CD14-positive monocyte (primary cell): ENCODE results near the gene ICA1L. TPM values are rescaled to one million over a fixed set of nuclear protein-coding genes. Genes with fewer than 3 reads are reported as not detected.
A peak's percentile ranks its signal among the peaks of the same experiment; 100 is the strongest.
"Not testable (repeated sequence)": the region's sequence is repeated elsewhere in the genome, so short reads cannot be mapped to it uniquely, and the experiment has no call there.

Source experiments
- DNase-seq, 3 donors: peaks; one replicate each; pipeline ENCODE4 v3.0.0-alpha.2; 2011 to 2022
- H2AFZ ChIP-seq: 2 replicates; pipeline ENCODE4 v1.6.0; 2012; ENCODE audit warnings: mild to moderate bottlenecking, low read depth, low read length, inconsistent platforms; ENCODE audit not compliant: insufficient read depth, poor library complexity, severe bottlenecking
- H3K27ac ChIP-seq, 2 donors: 1 replicate in 1 of 2; 2 replicates in 1 of 2; pipeline ENCODE4 v1.5.1; 2012 to 2013; ENCODE audit warnings: low read length in 2 of 2, control low read depth in 1 of 2, inconsistent platforms in 1 of 2, low read depth in 1 of 2, mild to moderate bottlenecking in 1 of 2
- H3K27me3 ChIP-seq, 2 donors: one replicate each; pipeline versions ENCODE4 v1.6.0 to v1.6.1; 2011 to 2013; ENCODE audit warnings: low read length in 2 of 2; ENCODE audit not compliant: control insufficient read depth in 2 of 2, insufficient read depth in 2 of 2
- H3K36me3 ChIP-seq, 2 donors: replicated peaks in 1 of 2; 1 replicate in 1 of 2; 2 replicates in 1 of 2; pipeline versions ENCODE4 v1.5.1 to v1.6.1; 2012 to 2013; ENCODE audit warnings: low read length in 2 of 2, control low read depth in 1 of 2, inconsistent platforms in 1 of 2, mild to moderate bottlenecking in 1 of 2; ENCODE audit not compliant: insufficient read depth in 2 of 2, control insufficient read depth in 1 of 2
- H3K4me1 ChIP-seq, 2 donors: 1 replicate in 1 of 2; 2 replicates in 1 of 2; pipeline versions ENCODE4 v1.5.1 to v1.6.1; 2012 to 2013; ENCODE audit warnings: low read length in 2 of 2, control low read depth in 1 of 2, inconsistent platforms in 1 of 2, mild to moderate bottlenecking in 1 of 2, moderate library complexity in 1 of 2; ENCODE audit not compliant: insufficient read depth in 2 of 2, control insufficient read depth in 1 of 2
- H3K4me2 ChIP-seq: replicated peaks from 2 replicates; pipeline ENCODE3; 2012; ENCODE audit warnings: low read length, moderate library complexity, mild to moderate bottlenecking; ENCODE audit not compliant: poor library complexity, severe bottlenecking; ENCODE audit errors: extremely low read depth
- H3K4me3 ChIP-seq, 3 experiments: fragments of 200-600 bp in 1 of 3; sonication (generic) in 1 of 3; replicated peaks in 1 of 3; 1 replicate in 2 of 3; 2 replicates in 1 of 3; pipeline ENCODE4 v1.5.1; 2011 to 2013; ENCODE audit warnings: low read length in 3 of 3, mild to moderate bottlenecking in 3 of 3, control low read depth in 2 of 3, low read depth in 2 of 3, inconsistent platforms in 1 of 3, moderate library complexity in 1 of 3
- H3K79me2 ChIP-seq: 2 replicates; pipeline ENCODE4 v1.6.0; 2012; ENCODE audit warnings: mild to moderate bottlenecking, control low read depth, inconsistent platforms, low read length, moderate library complexity; ENCODE audit not compliant: insufficient read depth
- H3K9ac ChIP-seq: 2 replicates; pipeline ENCODE4 v1.6.0; 2017; ENCODE audit warnings: low read length, mild to moderate bottlenecking; ENCODE audit not compliant: insufficient read depth, poor library complexity, severe bottlenecking
- H3K9me3 ChIP-seq, 2 donors: replicated peaks in 1 of 2; 1 replicate in 1 of 2; 2 replicates in 1 of 2; pipeline versions ENCODE4 v1.5.1 to v1.6.1; 2012 to 2013; ENCODE audit warnings: low read length in 2 of 2, control low read depth in 1 of 2; ENCODE audit not compliant: control insufficient read depth in 1 of 2, insufficient read depth in 1 of 2
- H4K20me1 ChIP-seq: 2 replicates; pipeline ENCODE4 v1.6.0; 2012; ENCODE audit warnings: mild to moderate bottlenecking, low read length, control low read depth, moderate library complexity; ENCODE audit not compliant: insufficient read depth
- H3K27ac Mint-ChIP-seq, 7 donors: one replicate each; pipeline ENCODE4 v1.8.0; 2020; ENCODE audit warnings: mild to moderate bottlenecking in 7 of 7, mixed read lengths in 7 of 7, moderate library complexity in 6 of 7, inconsistent platforms in 2 of 7
- H3K27me3 Mint-ChIP-seq, 3 donors: one replicate each; pipeline ENCODE4 v1.8.0; 2021 to 2022; ENCODE audit warnings: low read depth in 3 of 3, mild to moderate bottlenecking in 3 of 3, mixed read lengths in 3 of 3, moderate library complexity in 3 of 3, inconsistent platforms in 1 of 3
- H3K36me3 Mint-ChIP-seq, 2 donors: one replicate each; pipeline ENCODE4 v1.8.0; 2020; ENCODE audit warnings: mixed read lengths in 2 of 2, inconsistent platforms in 1 of 2, mild to moderate bottlenecking in 1 of 2
- H3K4me1 Mint-ChIP-seq: one replicate; pipeline ENCODE4 v1.8.0; 2020; ENCODE audit warnings: mild to moderate bottlenecking, mixed read lengths
- H3K4me3 Mint-ChIP-seq, 2 donors: one replicate each; pipeline ENCODE4 v1.8.0; 2020; ENCODE audit warnings: mild to moderate bottlenecking in 2 of 2, mixed read lengths in 2 of 2, moderate library complexity in 1 of 2
- H3K9me3 Mint-ChIP-seq, 7 donors: one replicate each; pipeline ENCODE4 v1.8.0; 2020 to 2022; ENCODE audit warnings: mixed read lengths in 7 of 7, mild to moderate bottlenecking in 6 of 7, moderate library complexity in 6 of 7, inconsistent platforms in 2 of 7
- CTCF ChIP-seq: fragments of 200-600 bp; IDR thresholded peaks from one replicate; pipeline ENCODE4 v1.8.0; 2022; ENCODE audit warnings: antibody characterized with exemption, mild to moderate bottlenecking
- WGBS: methylation state at CpG from one replicate; pipeline ENCODE4 v1.1.5; 2013; ENCODE audit warnings: missing lambda C conversion rate; ENCODE audit not compliant: insufficient coverage; 5-methylcytosine and 5-hydroxymethylcytosine counted together
- intact Hi-C, 2 donors: fragments of 100-400 bp; cut with micrococcal nuclease; formaldehyde crosslinking; loops; one replicate each; pipeline versions ENCODE4 v1.15.0 to v1.15.1; 2023
- polyA minus RNA-seq: library from RNA; depleted of rRNA, polyadenylated mRNA; stranded (reverse); fragments of >200 nt; gene quantifications from 2 replicates; pipeline ENCODE4 v1.2.3, GENCODE V29; 2012
- polyA plus RNA-seq, 3 donors: library from polyadenylated mRNA; depleted of rRNA in 1 of 3; unstranded in 2 of 3; stranded (reverse) in 1 of 3; fragments of 300-500 nt in 2 of 3; fragments of >200 nt in 1 of 3; fragmentation: Illumina TruSeq in 2 of 3; gene quantifications; 1 replicate in 2 of 3; 2 replicates in 1 of 3; pipeline ENCODE4 v1.2.3, GENCODE V29; 2012 to 2021
- total RNA-seq, 12 experiments: library from RNA in 1 of 12; stranded (reverse) in 1 of 12; fragments of 120-200 nt in 1 of 12; gene quantifications; one replicate each; pipeline ENCODE4 v1.2.4 and lab custom pipeline; 2013 to 2026; ENCODE audit warnings: mixed read lengths in 6 of 12, inconsistent platforms in 1 of 12

Gene ICA1L
- total RNA-seq (2013), result 0.77 TPM
- polyA plus RNA-seq (under 1 TPM; 0.17 to 0.85 (median 0.57) TPM), polyA minus RNA-seq (0.40 and 0.69 TPM in 2 replicates), total RNA-seq (lab: John Stamatoyannopoulos, UW) (1.4 to 5.4 (median 1.9) reads per million in 11 experiments)

- no peaks in the 10 kb centered on the region for H3K36me3 Mint-ChIP-seq
- H3K4me3 Mint-ChIP-seq, result peak within 1 kb of the TSS; percentile 90 to 94
- Histone ChIP-seq H3K4me3 (peak within 1 kb of the TSS; percentile 50 to 88 (median 69)), H4K20me1 (no peaks in the 10 kb centered on the region), H3K79me2 (no peaks in the 10 kb centered on the region), H3K27ac (no peak within 1 kb of the TSS), H3K36me3 (no peaks in the 10 kb centered on the region), H3K4me2 (peak within 1 kb of the TSS; percentile 89), H3K4me1 (peaks cover 4 to 8% of the 10 kb centered on the region in 2 donors), H2AFZ (peak within 1 kb of the TSS; percentile 98), H3K9ac (peak within 1 kb of the TSS; percentile 69), H3K9me3 (no peaks in the 10 kb centered on the region), H3K27me3 (peaks cover 0 to 6% of the 10 kb centered on the region in 2 donors)
- peaks cover 0 to 3% (median 0%) of the 10 kb centered on the region in 7 donors for H3K9me3 Mint-ChIP-seq
- H3K4me1 Mint-ChIP-seq, result peaks cover 12% of the 10 kb centered on the region
- DNase-seq, result peak; percentile 13 to 20 (median 18)
- H3K27ac Mint-ChIP-seq, result peak within 1 kb of the TSS in 4 of 7 donors; percentile 12 to 73 (median 29)
- intact Hi-C loops, result loop anchor here in 1 of 2 donors (5.0 to 10.0 kb wide), 2 partner anchors 39 to 307 kb away; no protein-coding TSS in a partner anchor
- H3K27me3 Mint-ChIP-seq, result peaks cover 11 to 13% (median 12%) of the 10 kb centered on the region in 3 donors
- WGBS, result under 1% methylated on average over 79 of the region's 93 CpGs
- no peak for TF ChIP-seq CTCF
Measured at GRCh38 chr2:202871300-202872141, at the start of gene ICA1L. Gene ICA1L (minus strand): TSS chr2:202871766. CDS start chr2:202829009, 42,757 bp downstream.

- Mint-ChIP-seq H3K9me3 (no peaks in the 10 kb centered on the region), H3K4me3 (no peak overlapping the region), H3K27ac (no peak overlapping the region), H3K36me3 (peaks cover 10 to 20% of the 10 kb centered on the region in 2 donors), H3K4me1 (no peaks in the 10 kb centered on the region), H3K27me3 (no peaks in the 10 kb centered on the region)
- H3K4me3 ChIP-seq, result no peak overlapping the region
- no peak overlapping the region for H3K4me2 ChIP-seq
- intact Hi-C loops, result no loop called here
- H3K4me1 ChIP-seq, result no peaks in the 10 kb centered on the region
- no CpG with 5 or more reads among the region's 1 CpG for WGBS
- no peak overlapping the region for H3K27ac ChIP-seq
- no peak for DNase-seq
- H3K9me3 ChIP-seq, result no peaks in the 10 kb centered on the region
- H2AFZ ChIP-seq, result no peak overlapping the region
- no peaks in the 10 kb centered on the region for H3K79me2 ChIP-seq
- no peaks in the 10 kb centered on the region for H3K36me3 ChIP-seq
- no peak for TF ChIP-seq CTCF
- no peaks in the 10 kb centered on the region for H4K20me1 ChIP-seq
- no peaks in the 10 kb centered on the region for H3K27me3 ChIP-seq
- no peak overlapping the region for H3K9ac ChIP-seq
Measured at GRCh38 chr2:202918860-202919259, 47.3 kb upstream of the ICA1L start.

- not testable (repeated sequence) for H3K9me3 Mint-ChIP-seq, H3K9me3 ChIP-seq, H3K27me3 ChIP-seq, DNase-seq, H3K36me3 Mint-ChIP-seq, H4K20me1 ChIP-seq, H3K27me3 Mint-ChIP-seq, H3K36me3 ChIP-seq
- WGBS, result 0% methylated on average over 2 of the region's 49 CpGs
- Histone ChIP-seq H3K4me1 (peaks cover 19 to 22% of the 10 kb centered on the region in 2 donors), H3K9ac (peak overlapping the region; percentile 61), H3K79me2 (peaks cover 38% of the 10 kb centered on the region), H3K4me2 (peak overlapping the region; percentile 90), H2AFZ (peak overlapping the region; percentile 93), H3K4me3 (peak overlapping the region; percentile 65 to 99 (median 95)), H3K27ac (peak overlapping the region; percentile 76 to 81)
- H3K4me1 Mint-ChIP-seq, result peaks cover 32% of the 10 kb centered on the region
- H3K27ac Mint-ChIP-seq, result peak overlapping the region; percentile 91 to 99 (median 97)
- intact Hi-C loops, result loop anchor here (5.0 kb wide), 3 partner anchors 40 to 325 kb away; partner anchors contain the start of genes CYP20A1 (in 1 of the 2) and NBEAL1 (in 1 of the 2)
- H3K4me3 Mint-ChIP-seq, result peak overlapping the region; percentile 97
Measured at GRCh38 chr2:202912342-202913201, 41.0 kb upstream of the ICA1L start.
